22Rv1 (cell line): ENCODE results near the gene PDLIM3.

ENCODE experiments used
- CTCF ChIP-seq: fragments of 450-650 bp; IDR thresholded peaks from 2 replicates; pipeline ENCODE4 v1.5.1; 2017; ENCODE audit warnings: mild to moderate bottlenecking
- ZFX ChIP-seq: fragments of 450-650 bp; IDR thresholded peaks from 2 replicates; pipeline ENCODE4 v1.6.1; 2017; ENCODE audit warnings: antibody characterized with exemption, borderline replicate concordance

GRCh38 chr4:185473247-185473646, 62.1 kb downstream of the PDLIM3 start:
- TF ChIP-seq CTCF (no peak), ZFX (no peak)
